HCEC 1CT (cell line): ENCODE data around the gene FAM171A1.
"Not testable (repeated sequence)": the region's sequence is repeated elsewhere in the genome, so short reads cannot be mapped to it uniquely, and the experiment has no call there.

Experiments
- DNase-seq: peaks from one replicate; pipeline ENCODE4 v3.0.0-alpha.2; 2017

The FAM171A1 gene

DNA sequence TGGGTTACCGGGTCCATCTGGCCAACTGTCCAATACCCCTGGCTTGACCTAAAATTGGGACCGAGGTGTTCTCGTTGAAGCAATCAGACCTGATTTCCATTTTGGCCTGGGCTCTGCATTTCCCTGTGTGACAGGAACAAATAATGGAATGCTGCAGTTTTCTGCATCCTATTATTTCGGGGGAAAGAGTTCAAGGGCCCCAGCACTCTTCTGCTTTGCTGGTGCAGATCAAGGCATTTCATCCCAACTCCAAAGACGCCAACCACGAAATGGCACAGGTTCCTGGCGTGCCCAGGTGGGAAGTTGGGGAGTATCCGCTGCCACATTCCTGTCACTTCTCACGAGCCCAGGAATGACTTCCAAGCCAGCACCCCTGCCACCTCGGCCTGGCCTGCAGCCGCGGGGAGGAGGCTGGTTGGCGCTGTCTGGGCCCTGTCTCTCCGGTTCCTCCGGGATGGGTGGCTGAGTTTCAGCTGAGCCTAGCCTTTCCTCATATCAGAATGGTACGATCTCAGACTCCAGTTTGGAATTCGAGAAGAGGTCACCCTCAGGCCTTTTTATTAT, 56.5 kb downstream of the FAM171A1 start:
- no peak for DNase-seq

DNA sequence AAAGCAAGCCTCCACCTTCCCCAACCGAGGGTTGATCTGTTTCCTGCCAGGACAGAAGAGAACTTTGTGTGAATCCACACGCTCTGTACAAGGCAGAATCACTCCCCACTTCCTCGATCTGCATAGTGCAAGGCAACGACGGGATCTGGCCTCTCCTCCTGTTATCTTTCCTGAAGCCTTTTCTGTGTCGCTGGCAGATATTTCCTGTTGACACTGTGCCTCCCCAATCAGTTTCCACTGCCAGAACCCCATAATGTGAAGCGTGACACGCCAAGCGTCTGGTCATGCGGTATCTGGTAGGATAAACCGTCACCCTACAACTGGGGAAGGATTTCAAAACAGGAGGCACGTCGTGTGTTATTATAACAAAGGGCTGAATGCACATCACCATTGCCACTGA, 57.2 kb downstream of the FAM171A1 start:
- DNase-seq = peak; percentile 15

DNA sequence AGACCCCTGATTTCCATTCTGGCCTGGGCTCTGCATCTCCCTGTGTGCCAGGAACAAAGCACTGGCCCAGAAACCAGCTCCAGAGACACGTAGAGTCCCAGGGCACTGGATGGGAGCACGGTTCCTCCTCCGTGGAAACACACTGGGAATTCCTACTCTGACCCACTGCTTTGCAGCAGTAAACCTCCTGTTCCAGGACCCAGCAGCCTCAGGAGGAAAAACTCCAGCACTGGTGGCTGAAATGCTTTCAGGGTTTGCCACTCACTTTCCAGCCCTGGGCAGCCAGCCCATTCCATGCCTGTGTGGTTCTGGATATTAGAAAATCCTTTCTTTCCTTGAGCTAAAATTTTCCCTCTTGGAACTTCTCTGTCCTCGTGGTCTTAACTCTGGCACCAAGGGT, 58.0 kb downstream of the FAM171A1 start:
- no peak for DNase-seq

DNA sequence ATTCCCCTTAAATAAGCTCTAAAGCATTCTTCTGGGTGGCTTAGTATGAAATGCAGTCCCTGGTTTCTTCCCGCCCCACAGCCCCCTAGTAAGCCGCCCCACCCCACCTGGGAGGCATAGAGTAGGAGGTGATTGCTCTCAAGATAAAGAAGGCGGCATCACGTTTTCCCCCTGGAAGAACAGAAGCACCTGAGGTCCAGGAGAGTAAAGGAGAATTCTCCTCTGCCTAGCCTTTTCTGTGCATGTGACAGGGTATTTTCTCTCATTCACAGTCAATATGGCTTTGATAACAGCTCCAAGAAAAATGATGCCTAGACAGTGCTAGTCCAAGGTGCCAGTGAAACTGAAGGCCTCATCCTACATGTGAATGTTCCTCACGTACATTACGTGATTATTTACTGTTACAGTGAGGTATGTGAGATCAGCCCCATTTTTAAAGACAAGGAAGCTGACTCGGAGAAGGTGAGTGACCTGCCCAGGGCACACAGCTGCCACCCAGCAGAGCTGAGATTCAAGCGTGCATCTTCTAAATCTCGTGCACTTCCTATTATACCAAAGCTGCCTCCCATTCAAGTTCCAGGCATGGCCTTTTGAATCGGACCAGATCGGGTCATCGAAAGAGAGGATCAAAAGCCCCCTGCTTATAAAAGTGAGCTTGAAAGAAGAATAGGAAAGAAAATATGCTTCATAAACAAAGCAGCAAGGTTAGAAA, 59.4 kb downstream of the FAM171A1 start:
- no peak for DNase-seq

DNA sequence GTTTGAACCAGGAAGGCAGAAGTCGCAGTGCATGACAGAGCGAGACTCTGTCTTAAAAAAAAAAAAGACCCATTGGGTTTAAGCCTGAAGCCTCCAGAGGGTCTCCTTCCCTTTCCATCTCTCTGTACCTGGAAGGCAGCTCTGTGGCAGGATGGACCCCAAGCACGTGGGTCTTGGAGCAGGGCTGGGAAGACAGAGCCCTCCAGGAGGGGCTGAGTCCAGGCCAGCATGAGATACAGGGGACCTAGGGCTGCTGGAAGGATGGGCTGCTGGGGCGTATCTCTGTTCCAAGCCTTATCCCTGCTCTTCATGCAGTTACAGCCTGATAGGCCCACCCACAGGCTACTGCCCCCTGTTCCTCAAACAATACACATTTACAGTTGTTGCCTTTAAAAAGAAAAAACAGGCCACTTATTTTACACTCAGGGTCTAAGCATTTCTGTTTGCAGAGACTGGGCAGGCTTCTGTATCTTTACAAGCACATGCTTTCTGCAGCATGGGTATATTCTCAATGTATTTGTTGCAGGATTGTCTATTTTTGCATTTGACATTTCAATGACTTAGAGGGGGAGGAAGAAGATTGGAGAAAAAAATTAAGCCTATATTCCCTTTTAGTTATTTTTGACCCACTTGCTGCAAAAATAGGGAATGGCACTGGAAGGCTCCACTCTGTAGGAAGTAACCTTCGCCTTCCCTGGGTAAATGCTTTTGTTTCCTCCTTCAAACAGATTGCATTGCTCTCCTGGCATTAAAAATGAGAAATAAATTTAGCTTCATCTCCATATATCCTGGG, 60.1 kb downstream of the FAM171A1 start:
- no peak for DNase-seq

DNA sequence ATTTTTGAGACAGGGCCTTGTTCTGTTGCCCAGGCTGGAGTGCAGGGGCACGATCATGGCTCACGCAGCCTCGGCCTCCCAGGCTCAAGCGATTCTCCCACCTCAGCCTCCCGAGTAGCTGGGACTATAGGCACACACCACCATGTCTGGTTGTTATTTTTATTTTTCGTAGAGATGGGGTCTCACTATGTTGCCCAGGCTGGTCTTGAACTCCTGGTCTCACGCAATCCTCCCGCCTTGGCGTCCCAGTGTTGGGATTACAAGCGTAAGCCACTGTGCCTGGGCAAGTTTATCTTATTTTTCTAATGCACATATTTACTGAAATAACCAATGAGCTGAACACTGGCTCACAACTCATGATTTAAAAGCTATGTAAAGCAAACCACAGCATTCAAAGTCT, 61.9 kb downstream of the FAM171A1 start:
- no peak for DNase-seq

DNA sequence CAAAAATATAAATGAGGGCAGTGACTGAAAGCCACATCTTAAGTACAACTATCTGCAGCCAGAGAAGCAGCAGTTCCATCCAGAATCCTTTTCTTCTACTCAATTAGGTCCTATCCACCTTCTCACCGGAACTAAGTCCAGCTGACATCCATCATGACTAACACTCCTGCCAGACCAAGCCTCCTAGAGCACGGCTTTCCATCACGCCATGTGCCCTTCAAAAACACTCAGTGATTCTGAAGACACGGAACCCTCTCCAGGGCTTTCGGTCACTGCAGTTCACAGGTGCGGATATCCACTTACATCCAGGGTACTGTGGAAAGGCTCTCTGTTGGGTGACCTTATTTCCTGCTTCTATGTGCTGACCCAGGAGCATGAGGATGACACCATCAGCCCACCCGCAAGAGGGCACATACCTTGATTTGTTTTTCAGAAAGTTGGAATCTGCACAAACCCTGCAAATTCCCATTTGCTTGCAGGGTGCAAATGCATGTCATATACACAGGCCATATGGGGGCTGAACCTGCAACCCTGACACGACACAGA, 64.3 kb downstream of the FAM171A1 start:
- DNase-seq = no peak

DNA sequence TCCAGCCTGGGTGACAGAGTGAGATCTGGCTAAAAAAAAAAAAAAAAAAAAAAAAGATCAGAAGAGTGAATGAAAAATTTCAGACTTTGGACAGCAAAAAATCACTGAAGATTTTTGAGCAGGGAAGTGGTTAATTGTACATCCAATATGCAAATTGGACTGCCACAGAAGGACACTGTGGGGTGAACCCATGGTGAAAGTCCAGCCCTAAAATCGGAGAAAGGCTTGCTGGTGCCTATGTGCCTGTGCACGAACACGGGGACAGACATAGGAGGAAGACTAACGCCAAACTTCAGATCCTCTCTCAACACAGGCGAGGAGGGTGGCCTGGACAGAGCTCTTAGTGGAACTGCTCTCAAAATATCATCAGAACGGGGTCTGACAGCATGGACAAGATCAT, 65.5 kb downstream of the FAM171A1 start:
- no peak for DNase-seq

DNA sequence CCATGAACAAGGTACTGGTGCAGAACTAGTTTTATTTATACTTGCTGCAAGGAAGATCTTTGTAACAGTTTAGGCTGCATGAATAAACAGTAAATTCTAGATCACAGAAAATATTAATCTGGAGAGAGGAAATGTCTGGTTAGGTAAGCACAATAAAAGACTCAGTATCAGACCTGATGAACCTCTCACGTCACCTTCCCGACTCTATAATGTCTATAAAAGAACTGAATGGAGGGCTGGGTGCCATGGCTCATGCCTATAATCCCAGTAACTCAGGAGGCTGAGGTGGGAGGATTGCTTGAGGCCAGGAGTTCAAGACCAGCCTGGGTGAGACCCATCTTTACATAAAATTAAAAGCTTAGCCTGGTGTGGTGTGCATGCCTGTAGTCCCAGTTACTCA, 65.9 kb downstream of the FAM171A1 start:
- DNase-seq = no peak

DNA sequence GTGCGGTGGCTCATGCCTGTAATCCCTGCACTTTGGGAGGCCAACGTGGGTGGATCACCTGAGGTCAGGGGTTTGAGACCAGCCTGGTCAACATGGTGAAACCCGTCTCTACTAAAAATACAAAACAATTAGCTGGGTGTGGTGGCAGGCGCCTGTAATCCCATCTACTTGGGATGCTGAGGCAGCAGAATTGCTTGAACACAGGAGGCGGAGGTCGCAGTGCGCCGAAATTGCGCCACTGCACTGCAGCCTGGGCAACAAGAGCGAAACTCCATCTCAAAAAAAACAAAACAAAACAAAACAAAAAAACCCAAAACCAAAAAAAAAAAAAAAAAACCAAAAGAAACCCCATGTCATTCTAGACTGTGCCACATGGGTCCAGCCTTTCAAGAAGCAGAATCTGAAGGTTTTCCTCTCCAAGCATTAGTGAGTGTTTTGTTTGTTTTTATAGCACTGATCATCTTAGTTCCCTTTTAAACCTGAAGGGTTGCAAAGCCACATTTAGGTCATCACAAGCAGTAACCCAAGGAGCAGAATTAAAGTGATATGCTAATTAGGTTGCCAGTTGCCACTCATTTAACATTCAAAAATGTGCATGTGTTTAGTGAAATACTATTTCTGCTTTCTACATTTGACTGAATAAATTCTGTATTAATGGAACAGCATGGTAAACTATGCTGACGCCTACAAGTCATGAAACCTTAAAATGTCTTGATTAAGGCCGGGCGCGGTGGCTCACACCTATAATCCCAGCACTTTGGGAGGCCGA, 68.7 kb downstream of the FAM171A1 start:
- not testable (repeated sequence) for DNase-seq

DNA sequence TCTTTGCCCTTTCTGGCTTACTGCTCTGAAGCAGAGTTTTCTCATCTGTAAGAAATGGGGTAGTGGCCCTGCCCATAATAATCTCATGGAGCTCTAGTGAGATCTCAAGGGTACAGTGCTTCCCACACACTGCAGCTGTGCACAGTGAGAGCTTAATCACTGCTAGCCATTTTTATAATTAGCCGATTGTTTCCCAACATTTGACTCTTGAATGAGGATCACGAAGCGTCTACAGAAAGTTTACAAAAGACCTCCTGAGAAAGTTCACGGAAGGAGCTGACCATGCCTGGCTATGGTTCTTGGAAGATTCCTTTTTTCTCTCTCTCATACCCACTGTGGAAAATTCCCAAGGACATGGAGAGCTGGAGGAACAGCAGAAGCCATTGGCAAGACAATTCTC, 70.4 kb downstream of the FAM171A1 start:
- DNase-seq = no peak

DNA sequence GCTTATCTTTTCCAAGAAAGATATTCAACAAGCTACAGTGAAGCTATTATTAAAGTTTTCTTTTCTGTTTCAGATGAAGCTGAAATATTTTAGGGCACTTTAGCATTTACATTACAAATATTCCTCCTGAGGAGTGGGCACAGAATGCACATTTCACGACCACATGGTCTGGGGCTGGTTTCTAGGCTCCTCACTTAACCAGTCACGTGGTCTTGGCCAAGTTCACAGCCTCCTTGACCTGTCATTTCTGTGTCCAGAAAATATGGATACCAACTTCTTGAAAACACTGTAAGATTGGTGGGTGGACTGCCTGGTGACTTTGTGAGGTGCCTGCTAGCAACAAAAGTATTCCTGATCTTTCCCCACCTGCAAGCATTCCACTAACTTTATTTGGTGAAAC, 70.9 kb downstream of the FAM171A1 start:
- DNase-seq = no peak

DNA sequence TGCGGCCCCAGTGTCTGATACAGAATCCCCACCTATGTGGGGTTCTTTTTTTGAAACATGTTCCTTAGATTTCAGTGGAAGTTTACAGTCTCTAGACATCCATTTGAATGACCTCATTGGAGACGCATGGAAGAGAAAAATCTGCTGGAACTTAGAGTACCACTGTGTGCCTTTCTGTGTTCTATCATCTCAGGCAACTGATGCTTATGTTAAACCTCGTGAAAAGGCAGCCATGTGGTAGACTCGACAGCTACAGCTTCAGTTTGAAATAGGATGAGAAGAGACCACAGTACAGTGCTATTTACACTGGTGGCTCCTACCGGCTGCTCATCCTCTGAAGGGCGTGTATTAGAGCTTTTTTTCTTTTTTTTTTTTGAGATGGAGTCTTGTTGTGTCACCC, 74.4 kb downstream of the FAM171A1 start:
- no peak for DNase-seq

DNA sequence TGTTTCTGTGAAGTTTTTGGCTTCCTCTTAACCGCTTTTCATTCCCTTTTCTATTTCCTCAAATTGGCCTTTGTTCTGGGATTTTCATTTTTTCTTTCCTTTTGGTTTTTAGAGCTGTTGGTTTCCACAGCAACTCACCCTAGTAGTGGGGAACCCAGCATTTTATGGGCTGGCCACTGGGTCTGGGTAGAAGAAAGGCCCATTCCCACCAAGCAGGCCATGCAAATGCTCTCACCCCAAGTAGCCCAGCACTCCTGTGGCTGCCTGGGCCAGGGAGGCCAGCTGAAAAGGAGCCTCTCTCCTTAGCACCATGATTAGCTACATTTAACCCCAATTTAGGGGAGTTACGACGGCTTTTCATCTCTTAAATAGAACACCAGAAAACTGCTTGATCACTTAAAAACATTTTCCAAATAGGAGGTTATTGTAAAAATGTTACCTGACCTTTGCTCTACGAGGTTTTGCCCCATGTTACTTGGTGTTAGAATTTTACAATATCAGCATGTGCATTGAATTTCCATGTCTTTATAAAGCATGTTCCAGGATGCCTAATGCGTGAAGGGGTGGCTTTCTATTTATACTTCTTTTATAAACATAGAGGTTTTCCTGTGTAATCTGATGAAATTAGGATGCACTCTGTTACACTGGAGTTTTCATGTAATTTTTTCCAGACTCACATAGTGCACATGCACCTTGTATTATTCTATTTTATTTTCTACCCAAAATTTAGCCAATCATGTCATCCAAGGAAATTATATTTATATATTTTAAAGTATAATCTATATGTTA, 75.4 kb downstream of the FAM171A1 start:
- DNase-seq = no peak

DNA sequence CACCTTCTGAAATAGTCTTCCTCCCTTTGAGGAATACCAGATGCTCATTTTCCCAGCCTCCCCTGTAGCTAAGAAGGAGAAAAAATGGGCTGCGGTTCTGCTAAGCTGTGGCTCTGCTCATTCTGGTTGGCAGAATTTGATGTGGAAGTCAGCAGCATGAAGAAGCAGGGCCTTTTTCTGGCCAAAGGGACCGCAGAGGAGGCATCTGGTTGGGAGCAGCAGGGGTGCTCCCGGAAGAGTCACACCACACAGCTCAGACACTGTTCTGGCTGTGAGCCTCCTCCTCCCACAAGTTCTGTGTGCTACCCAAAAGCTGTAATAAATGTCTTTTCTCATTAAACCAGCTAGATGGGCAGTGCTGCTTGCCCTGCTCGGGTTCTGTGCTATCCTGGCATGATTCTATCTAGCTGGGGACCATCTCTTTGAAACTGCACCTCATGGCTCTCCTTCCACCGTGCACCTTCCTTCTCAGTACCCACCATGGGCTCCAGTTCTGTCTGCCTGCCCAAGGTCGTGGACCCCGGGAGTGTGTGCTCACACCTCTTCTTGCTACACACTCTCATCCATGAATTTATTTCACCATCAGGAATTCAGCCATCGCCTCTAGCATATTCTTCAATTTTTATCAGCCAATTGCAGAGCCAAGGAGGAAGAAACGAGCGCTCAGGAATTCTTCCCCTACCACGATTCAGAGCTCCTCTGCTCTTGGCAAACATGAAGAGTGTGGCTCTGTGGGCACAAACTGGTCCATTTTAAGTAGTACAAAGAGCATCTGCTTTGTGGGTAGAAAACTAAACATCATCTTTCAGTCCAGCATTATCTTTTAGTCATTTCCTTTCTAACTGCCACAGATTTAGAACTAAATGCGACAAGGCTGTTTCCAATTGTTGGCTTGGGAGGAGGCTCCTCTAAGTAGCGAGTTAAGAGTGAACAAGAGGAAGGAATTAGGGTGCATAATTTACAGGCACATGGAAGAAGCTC, 76.9 kb downstream of the FAM171A1 start:
- no peak for DNase-seq

DNA sequence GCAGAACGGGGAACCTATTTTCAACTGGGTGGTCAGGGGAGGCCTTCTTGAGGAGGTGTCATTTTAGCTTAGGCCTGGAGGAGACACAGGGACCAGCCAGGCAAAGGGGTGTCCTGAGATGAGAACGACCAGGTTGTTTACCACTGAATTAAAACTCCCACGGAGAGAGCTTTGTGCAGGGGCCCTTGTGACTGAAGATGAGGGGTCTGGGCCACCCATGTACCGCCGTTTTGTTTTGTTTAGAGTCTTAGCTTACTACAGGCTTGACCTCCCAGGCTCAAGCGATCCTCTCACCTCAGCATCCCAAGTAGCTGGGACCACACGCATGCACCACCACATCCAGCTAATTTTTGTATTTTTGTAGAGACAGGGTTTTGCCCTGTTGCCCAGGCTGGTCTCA, 80.4 kb downstream of the FAM171A1 start:
- DNase-seq = no peak

DNA sequence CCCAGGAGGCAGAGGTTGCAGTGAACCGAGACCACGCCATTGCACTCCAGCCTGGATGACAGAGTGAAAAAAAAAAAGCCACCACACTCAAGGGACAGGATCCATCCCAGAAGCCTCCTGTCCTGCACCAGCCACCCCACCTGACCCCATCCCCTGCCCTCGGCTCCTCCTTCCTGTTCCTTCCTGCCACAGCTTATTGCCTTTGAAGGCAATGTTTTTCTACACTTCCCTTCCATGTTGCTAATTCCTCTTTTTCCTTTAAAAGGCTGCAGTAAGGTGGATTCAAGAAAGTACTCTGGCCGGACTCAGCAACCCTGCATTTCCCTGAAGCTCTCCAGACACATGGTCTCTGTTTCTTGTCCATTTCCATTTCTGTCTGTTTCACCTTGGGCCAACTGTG, 80.9 kb downstream of the FAM171A1 start:
- DNase-seq = no peak

DNA sequence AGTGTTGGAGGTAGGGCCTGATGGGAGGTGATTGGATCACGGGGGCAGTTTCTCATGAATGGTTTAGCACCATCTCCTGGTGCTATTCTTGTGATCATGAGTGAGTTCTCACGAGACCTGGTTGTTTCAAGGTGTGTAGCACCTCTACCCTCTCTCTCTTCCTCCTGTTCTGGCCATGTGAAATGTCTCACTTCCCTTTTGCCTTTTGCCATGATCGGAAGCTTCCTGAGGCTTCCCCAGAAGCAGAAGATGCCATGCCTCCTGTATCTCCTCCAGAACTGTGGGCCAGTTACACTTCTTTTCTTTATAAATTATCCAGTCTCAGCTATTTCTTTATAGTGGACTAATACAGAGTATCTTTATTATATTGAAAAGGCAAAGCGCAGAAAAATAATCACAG, 90.1 kb downstream of the FAM171A1 start:
- DNase-seq = no peak

DNA sequence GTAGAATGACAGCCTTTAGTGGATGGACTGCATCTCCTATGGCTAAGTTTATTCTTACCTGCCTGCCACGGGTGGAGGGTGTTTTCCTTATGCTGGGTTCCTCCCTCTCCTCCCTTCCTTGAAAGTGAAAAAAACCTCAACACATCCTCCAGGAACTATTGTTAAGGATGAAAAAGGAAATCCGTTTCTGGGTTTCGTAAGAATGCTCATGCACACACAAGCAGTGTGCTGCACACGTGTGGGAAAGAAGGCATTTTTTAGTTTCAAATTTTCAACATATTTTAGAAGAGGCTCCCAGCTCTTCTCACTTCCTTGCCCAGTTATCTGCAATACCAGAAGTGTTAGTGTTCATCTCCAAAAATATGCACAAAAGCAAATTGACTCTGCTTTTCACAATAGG, 90.6 kb downstream of the FAM171A1 start:
- DNase-seq = no peak

DNA sequence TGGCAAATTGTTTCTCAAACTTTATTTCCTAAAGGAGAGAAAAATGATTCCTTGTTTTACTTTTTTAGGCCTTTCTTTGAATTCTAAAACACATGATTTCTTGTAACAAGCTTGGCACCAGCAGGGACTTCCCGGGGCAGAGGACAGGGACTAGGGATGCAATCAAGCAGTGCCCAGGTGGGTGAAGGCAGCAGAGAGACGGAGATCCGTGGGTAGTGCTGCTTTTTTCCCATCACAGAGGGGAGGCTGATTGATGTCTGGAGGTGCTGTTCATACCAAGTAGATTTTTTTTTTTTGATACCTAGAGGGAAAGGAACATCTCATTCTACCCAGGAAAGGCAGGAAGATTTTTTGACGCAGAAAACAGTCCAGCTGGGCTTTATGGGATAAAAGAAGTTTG, 91.9 kb downstream of the FAM171A1 start:
- DNase-seq = no peak

DNA sequence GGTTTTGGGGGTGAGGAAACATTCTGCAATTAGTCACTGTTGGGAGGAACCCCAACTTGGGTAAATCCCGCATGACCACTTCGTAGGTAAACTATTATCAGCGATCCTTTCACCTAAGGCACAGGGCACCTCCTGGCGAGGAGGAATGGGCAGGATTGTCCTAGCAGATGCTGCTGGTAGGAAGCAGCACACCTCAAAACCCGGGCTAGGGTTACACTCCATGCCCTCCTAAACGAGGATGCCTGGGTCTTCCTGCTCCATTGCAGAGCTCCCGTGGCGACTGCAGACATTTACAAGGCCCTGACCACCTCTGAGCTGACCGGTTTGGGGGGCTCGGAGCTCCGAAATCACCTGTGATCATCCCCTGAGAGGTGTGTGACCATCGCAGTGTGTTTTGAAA, 92.3 kb downstream of the FAM171A1 start:
- no peak for DNase-seq
